Peyer's patch (tissue), 4 donors: Measurements from ENCODE around the gene PHLDA3. TPM values are rescaled to one million over a fixed set of nuclear protein-coding genes. Genes with fewer than 3 reads are reported as not detected.

ENCODE experiments used
- DNase-seq, 3 donors: peaks; one replicate each; pipeline ENCODE4 v3.0.0-alpha.2; 2017 to 2019
- H3K27ac ChIP-seq, 4 donors: fragments of 200-600 bp; sonication (generic); one replicate each; pipeline ENCODE4 v1.5.1; 2016 to 2019
- H3K27me3 ChIP-seq, 2 donors: fragments of 200-600 bp; sonication (generic); one replicate each; pipeline ENCODE4 v1.5.1; 2019
- H3K36me3 ChIP-seq, 3 donors: fragments of 200-600 bp; sonication (generic); one replicate each; pipeline ENCODE4 v1.5.1; 2016 to 2019
- H3K4me1 ChIP-seq, 4 donors: fragments of 200-600 bp; sonication (generic); one replicate each; pipeline ENCODE4 v1.5.1; 2016 to 2019
- H3K4me3 ChIP-seq, 4 donors: fragments of 200-600 bp; sonication (generic); 1 replicate in 3 of 4; 2 replicates in 1 of 4; pipeline ENCODE4 v1.5.1; 2016 to 2019; ENCODE audit warnings: mild to moderate bottlenecking in 1 of 4
- H3K9me3 ChIP-seq, 4 donors: fragments of 200-600 bp; sonication (generic); one replicate each; pipeline ENCODE4 v1.5.1; 2016 to 2019; ENCODE audit warnings: mild to moderate bottlenecking in 1 of 4
- CTCF ChIP-seq, 6 experiments: fragments of 450-650 bp in 4 of 6; fragments of 200-600 bp in 2 of 6; sonication (generic) in 1 of 6; IDR thresholded peaks; one replicate each; pipeline ENCODE4 v1.5.1; 2017 to 2019; ENCODE audit warnings: antibody characterized with exemption in 6 of 6, mild to moderate bottlenecking in 3 of 6, moderate library complexity in 1 of 6
- POLR2A ChIP-seq, 2 donors: fragments of 450-650 bp; IDR thresholded peaks; one replicate each; pipeline ENCODE4 v1.5.1; 2017; ENCODE audit warnings: antibody characterized with exemption in 2 of 2, mild to moderate bottlenecking in 2 of 2, moderate library complexity in 2 of 2
- total RNA-seq, 4 donors: library from RNA; depleted of rRNA; stranded (reverse); fragments of >200 nt; gene quantifications; one replicate each; pipeline ENCODE4 v1.1.0, GENCODE V29; 2016

The PHLDA3 gene
- total RNA-seq, 4 donors from 2014 or later: 4.4 to 43.7 (median 5.2) TPM

- Histone ChIP-seq H3K27ac (no peak overlapping the region), H3K4me3 (no peak overlapping the region), H3K36me3 (no peaks in the 10 kb centered on the region), H3K4me1 (no peaks in the 10 kb centered on the region), H3K27me3 (no peaks in the 10 kb centered on the region), H3K9me3 (no peaks in the 10 kb centered on the region)
- no peak for DNase-seq
- TF ChIP-seq POLR2A (IDR thresholded peaks at IDR 0.05) (no peak), CTCF (IDR thresholded peaks at IDR 0.05) (no peak)
Measured at GRCh38 chr1:201423655-201424054, 45.3 kb downstream of the PHLDA3 start.

DNA sequence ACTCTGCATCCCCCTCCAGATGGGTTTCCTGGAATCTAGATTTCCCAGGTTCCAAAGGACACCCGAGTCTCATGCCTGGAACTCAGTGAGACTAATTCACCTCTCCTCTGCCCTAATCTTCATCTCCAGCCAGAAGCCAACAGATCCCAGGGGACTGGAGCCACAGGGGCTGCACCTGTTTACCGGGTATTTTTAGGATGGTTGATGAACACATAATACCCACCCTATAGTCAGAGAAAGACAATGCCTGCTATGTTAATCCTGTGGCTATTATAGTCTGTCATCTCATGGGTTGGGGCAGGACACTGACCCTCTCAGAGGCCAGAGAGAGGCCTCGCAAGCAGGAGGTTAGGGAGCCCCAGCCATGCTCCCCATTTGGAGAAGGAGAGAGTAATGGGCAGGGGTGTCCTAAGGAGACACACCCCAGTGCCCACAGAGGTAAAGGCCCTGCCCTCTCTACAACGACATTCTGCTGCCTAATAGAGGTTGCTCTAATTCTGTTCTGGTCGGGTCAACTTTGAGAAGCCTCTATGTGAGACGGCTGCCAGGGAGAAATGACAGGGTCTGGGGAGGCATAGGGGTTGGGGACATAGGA lies 46.5 kb downstream of the PHLDA3 start:
- H3K36me3 ChIP-seq: no peaks in the 10 kb centered on the region
- H3K4me3 ChIP-seq: no peak overlapping the region
- no peak overlapping the region for H3K27ac ChIP-seq
- no peaks in the 10 kb centered on the region for H3K27me3 ChIP-seq
- H3K9me3 ChIP-seq: no peaks in the 10 kb centered on the region
- TF ChIP-seq CTCF (IDR thresholded peaks at IDR 0.05): no peak
- no peak for TF ChIP-seq POLR2A (IDR thresholded peaks at IDR 0.05)
- no peak for DNase-seq
- H3K4me1 ChIP-seq: no peaks in the 10 kb centered on the region

DNA sequence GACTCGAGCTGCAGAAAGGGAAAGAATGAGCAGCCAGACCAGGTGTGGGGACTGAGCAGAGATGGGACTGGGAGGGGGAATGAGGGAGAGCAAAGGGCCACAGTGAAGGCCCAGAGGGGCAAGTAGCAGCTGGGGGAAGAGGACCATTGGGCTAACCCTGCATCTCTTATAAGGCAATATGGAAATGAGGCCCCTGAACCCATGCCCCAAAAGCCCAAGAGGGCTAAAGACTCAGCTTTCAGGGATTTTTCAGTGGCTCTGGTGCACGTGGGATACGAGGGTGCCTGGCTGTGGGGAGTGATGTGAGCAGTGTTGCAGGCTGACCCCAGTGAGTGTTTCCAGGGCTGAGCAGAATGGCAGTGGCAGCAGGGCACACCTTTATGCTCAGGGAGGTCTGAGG lies 47.0 kb downstream of the PHLDA3 start:
- H3K27ac ChIP-seq: no peak overlapping the region
- no peak overlapping the region for H3K4me3 ChIP-seq
- no peaks in the 10 kb centered on the region for H3K27me3 ChIP-seq
- no peak for DNase-seq
- H3K9me3 ChIP-seq: no peaks in the 10 kb centered on the region
- TF ChIP-seq CTCF (IDR thresholded peaks at IDR 0.05): no peak
- no peak for TF ChIP-seq POLR2A (IDR thresholded peaks at IDR 0.05)
- no peaks in the 10 kb centered on the region for H3K4me1 ChIP-seq
- H3K36me3 ChIP-seq: no peaks in the 10 kb centered on the region

DNA sequence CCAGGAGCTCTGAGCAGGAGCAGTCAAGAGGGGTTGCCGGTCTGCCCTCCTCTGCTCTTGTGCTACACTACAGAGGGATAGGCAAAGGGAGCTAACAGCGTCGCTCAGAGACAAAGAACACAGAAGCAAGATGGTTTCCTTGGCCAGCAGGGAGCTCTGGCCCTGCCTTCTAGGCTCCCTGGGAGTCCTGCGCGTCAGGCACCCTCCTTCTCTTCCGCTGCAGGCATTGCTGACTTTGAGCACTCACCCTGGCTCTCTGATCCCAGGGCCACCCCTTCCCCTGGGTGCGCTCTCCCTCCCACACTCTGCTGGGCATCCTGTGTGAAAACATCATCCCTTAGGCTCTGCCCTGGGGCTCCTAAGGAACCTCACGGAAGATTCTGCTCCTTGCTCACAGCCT lies 47.9 kb downstream of the PHLDA3 start:
- no peaks in the 10 kb centered on the region for H3K27me3 ChIP-seq
- TF ChIP-seq CTCF (IDR thresholded peaks at IDR 0.05) (no peak), POLR2A (IDR thresholded peaks at IDR 0.05) (no peak)
- no peaks in the 10 kb centered on the region for H3K9me3 ChIP-seq
- no peak overlapping the region for H3K27ac ChIP-seq
- H3K4me1 ChIP-seq: no peaks in the 10 kb centered on the region
- no peak overlapping the region for H3K4me3 ChIP-seq
- no peaks in the 10 kb centered on the region for H3K36me3 ChIP-seq
- DNase-seq: no peak

- TF ChIP-seq CTCF (IDR thresholded peaks at IDR 0.05) (no peak), POLR2A (IDR thresholded peaks at IDR 0.05) (no peak)
Measured at GRCh38 chr1:201420608-201421002, 48.4 kb downstream of the PHLDA3 start.

More at GRCh38 chr1:201420608-201421002, 48.4 kb downstream of the PHLDA3 start:
- no peak overlapping the region for H3K4me3 ChIP-seq
- H3K4me1 ChIP-seq: no peaks in the 10 kb centered on the region
- no peak overlapping the region for H3K27ac ChIP-seq
- no peaks in the 10 kb centered on the region for H3K9me3 ChIP-seq
- H3K36me3 ChIP-seq: no peaks in the 10 kb centered on the region
- no peak for DNase-seq
- H3K27me3 ChIP-seq: no peaks in the 10 kb centered on the region
